NCI-H1930 (cell line): ENCODE results near the gene CCT7.
"Not testable (repeated sequence)": the region's sequence is repeated elsewhere in the genome, so short reads cannot be mapped to it uniquely, and the experiment has no call there.

Experiments used
- DNase-seq, 2 experiments: peaks; one replicate each; lab custom pipeline; 2025; lab: John Stamatoyannopoulos, UW

Gene CCT7

GRCh38 chr2:73255907-73256617 lies 22.0 kb downstream of the CCT7 start:
- DNase-seq: no peak

DNA sequence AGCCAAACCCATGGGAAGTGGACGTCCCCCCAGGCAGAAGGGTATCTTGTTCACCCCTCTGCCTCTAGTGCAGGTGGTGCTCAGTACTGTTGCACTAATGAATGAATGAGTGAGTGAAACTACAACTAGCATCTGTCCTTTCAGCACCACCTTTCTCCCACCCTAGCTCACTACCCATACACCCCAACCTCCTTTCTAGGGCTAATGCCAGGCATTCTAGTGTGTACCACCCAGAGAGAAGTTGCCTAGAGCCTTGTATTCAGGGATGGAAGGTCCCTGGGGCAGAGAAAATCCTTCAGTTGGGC lies 22.5 kb downstream of the CCT7 start:
- no peak for DNase-seq

DNA sequence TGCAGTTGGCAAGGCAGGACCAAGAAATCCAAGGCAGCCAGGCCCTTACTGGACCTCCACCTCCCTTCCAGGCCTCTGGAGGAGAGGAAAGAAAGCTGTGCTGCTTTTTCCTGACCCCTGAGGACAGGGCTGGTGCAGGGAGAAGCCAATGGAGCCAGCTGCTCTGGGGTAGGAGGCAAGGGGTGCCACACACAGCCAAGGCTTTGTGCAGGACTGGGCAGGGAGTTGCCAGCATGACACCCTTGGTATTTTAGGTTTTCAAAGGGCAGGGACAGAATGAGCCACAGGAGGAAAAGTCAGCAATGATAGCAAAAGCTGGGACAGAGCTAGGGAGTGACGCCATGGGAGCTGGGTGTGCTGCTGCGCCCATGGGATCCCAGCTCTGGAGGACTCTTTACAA lies 22.9 kb downstream of the CCT7 start:
- no peak for DNase-seq

DNA sequence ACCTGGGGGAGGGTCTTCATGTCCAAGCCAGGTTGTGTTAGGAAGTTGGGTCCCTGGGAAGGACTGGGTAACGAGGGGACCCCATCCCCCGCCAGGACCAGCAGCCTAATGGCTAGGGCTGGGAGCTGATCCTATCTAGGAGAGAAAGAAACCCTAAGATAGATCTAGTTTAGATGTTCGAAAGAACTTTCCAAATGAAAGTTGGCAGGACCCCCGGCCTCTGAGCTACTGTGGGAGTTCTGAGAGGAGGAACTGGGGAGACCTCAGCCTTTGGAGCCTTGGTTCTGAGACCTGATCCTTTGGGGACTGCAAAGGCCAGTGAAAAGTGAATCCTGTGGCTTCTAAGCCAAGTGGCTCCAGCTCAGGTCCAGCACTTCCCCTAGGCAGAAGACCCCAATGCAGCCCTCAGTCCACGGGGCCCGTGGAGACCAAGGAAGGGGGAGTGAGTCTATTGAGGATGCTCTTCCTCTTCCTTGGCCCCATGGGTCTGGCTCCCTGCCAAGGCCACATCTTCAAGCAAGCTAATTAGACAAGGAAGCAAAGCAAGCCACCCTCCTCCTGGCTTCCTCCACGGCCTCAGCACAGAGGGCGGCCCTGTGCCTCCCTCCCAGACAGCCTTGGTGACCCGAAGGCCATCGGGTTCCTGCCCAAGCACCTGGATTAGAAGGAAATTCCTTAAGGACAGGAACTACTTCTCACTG lies 23.5 kb downstream of the CCT7 start:
- no peak for DNase-seq

- DNase-seq: no peak
Observed at GRCh38 chr2:73258186-73258912, 24.2 kb downstream of the CCT7 start.

- DNase-seq: no peak
Observed at GRCh38 chr2:73258913-73259215, 24.8 kb downstream of the CCT7 start.

DNA sequence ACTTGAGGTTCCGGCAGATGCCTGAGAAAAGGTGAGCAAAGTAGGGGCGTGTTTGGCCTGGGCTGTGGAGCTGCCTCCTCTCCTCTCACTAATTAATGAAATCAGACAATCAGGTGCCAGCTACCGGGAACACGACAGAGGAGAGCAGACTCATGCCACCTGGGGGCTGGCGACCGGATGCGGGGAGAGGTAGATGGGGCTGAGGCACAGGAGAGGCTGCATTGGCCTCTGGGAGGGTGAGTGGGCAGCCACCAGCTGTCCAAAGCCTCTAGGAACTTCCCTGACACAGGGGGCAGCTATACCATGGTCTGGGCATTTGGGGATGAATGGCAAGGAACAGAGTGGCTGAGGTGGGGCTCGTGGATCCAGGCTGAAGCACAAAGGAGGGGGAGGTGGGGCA lies 25.2 kb downstream of the CCT7 start:
- DNase-seq: no peak

- no peak for DNase-seq
Observed at GRCh38 chr2:73259704-73260337, 25.7 kb downstream of the CCT7 start.

DNA sequence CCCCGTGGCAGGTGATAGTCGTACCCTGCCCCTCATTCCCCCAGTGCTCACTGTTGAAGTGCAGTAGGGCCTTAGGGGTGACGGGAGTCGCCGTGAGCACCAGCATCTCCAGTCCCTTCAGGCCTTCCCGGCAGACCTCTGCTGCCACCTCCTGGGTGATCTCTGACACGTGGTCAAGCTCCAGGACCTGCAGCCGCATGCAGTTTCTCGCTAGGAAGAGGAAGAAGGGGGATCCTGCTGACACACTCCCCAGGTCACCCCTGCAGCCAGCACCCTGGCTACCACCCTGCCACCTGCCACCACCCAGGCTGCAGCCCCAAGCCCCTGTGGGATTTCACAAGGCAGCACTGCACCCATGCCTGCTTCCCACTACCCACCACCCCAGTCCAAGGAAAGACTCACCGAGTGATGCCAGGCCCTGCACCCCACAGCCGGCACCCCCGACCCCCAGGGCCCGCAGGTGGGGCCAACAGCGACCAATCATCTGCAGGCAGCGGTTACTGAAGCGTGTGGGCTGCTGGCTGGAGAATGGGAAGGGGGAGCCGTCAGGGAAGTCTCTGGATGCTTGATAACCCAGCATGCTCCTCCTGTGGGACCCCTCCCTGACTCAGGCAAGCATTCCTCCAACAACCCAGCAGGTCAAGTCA lies 26.4 kb downstream of the CCT7 start:
- DNase-seq: no peak

- no peak for DNase-seq
Observed at GRCh38 chr2:73262108-73262651, 28.1 kb downstream of the CCT7 start.

DNA sequence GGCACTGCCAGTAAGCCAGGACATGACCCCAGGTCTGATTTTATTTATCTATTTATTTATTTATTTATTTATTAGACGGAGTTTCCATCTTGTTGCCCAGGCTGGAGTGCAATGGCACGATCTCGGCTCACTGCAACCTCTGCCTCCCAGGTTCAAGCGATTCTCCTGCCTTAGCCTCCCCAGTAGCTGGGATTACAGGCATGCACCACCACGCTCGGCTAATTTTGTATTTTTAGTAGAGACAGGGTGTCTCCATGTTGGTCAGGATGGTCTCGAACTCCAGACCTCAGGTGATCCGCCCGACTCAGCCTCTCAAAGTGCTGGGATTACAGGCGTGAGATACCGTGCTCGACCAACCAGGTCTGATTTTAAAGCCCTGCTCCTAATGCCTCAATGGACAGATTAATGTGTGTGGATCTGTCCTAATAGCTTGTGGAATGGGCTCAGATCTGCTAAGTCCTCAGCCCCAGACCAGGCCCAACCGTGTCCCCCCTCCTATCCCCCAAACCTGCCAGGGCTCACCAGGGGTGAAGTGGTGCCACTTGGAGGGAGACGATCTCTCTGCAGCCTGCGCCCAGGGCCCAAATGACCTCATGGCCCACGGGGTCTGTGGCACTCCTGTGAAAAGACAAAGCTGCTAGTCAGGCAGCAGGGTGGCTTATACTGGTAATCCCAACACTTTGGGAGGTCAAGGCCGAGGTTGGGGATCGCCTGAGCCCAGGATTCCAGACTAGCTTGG lies 28.8 kb downstream of the CCT7 start:
- not testable (repeated sequence) for DNase-seq

GRCh38 chr2:73263540-73264331 lies 29.6 kb downstream of the CCT7 start:
- no peak for DNase-seq

DNA sequence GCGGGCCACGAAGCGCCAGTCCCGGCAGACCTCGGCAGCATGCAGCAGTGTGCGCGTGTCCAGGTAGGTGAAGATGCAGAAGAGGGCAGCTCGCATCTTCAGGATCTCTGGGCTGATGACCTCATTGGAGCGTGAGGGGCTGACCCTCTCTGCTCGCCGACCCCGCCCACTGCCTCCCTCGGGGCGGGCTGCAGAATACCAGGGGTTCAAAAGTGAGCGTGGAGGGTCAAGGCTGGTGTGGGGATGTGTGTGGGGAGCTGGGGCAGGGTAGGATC lies 30.2 kb downstream of the CCT7 start:
- no peak for DNase-seq

GRCh38 chr2:73264783-73265182 lies 30.7 kb downstream of the CCT7 start:
- DNase-seq: no peak

DNA sequence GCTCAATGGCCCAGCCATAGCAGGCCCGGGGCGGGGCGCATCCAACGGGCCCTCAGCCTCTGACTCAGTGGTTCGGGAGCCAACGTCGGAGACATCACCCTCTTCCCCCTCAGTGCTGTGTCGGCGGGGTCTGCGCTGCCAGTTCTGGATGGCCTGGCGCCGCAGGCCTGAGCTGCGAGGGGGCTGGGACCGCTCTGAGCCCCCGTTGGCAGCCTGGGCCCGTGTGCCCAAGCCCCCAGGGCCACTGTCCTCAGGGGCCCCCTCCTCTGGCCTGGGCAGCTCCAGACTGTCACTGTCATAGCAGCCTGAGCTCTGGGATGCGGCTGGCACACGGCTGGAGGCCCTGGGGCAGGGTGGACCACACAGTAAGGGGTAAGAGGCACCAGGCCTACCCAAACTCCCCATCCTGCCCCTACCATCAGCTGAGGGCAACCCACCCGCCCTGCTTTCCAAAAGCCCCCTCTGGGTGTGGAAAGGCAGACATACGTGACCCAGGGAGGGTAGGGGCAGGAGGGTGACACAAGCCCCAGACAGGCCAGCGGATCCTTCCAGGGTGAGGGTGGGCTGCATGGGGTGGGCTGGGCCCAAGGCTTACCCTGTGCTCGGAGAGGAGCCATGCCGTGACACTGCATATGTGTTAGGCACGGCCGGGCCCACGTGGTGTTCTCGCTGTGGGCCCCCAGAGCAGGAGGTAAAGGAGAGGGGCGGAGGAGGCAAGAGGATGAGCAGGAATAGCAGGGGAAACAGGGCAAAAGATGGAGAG lies 31.4 kb downstream of the CCT7 start:
- no peak for DNase-seq

- DNase-seq: no peak
Observed at GRCh38 chr2:73266061-73266901, 32.2 kb downstream of the CCT7 start.

DNA sequence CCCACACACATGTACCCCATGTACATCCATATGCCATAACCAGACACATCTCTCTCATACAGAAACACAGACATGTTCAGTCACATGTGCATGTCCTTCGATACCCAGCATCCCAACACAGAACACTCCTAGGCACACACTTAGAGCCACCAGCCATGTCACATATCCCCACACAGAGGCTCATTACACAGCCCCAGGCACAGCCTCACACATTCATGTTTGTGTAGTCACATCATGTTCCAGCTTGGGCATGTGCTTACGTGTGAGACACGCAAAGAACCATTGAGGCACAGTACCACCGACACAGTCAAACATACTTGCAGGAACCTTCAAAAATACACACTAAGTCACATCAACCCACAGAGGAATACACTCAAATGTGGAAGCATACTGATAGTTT lies 32.9 kb downstream of the CCT7 start:
- DNase-seq: no peak

DNA sequence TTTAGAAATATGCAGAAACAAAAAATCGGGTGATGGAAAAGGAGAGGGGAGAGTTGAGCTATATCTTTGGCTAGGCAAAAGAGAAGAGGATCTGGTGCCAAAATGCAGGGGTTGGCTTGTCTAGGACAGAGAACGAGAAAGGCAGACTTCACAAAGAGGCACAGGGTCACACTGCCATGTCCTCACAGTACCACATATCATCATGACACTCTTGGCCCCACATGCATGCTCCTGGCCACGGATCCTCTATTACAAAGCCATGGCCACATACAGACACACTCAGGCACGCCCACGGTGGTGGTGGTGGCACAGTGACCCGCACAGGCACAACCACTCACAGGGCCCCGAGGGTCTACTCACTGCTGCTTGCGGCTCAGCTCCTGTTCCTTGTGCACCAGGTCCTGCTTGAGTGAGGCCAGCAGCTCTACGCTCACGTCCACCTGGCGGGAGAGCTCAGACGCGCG lies 34.3 kb downstream of the CCT7 start:
- no peak for DNase-seq
